GM21423 (cell line): ENCODE results near the gene OR51B2.
"Not testable (repeated sequence)": the region's sequence is repeated elsewhere in the genome, so short reads cannot be mapped to it uniquely, and the experiment has no call there.

Source experiments
- ATAC-seq: cut with Tn5 transposase; IDR thresholded peaks from one replicate; pipeline ENCODE4 v1.9.1; 2021; ENCODE audit warnings: mild to moderate bottlenecking, moderate library complexity; ENCODE audit not compliant: unreplicated experiment

Gene OR51B2, protein sequence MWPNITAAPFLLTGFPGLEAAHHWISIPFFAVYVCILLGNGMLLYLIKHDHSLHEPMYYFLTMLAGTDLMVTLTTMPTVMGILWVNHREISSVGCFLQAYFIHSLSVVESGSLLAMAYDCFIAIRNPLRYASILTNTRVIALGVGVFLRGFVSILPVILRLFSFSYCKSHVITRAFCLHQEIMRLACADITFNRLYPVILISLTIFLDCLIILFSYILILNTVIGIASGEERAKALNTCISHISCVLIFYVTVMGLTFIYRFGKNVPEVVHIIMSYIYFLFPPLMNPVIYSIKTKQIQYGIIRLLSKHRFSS

DNA sequence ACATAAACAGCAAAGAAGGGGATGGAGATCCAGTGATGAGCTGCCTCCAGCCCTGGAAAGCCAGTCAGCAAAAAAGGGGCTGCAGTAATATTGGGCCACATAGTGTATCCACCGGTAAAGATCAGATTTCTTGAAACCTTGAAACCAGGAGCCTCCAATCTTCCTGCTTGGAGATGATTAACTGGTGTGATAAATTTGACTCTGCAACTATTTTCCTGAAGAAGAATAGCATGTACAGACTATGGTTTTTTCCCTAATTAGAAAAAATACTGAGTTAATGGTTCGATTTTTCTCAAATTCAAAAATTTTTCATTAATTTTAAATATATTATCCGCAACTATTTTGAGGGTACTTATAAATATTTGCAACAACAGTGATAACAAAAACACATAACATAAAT is at the start of gene OR51B2:
OR51B2 (minus strand) TSS at position 101 of the 400 bp plus-strand sequence; CDS start at position 101, 0 bp downstream.
- no peak for ATAC-seq

DNA sequence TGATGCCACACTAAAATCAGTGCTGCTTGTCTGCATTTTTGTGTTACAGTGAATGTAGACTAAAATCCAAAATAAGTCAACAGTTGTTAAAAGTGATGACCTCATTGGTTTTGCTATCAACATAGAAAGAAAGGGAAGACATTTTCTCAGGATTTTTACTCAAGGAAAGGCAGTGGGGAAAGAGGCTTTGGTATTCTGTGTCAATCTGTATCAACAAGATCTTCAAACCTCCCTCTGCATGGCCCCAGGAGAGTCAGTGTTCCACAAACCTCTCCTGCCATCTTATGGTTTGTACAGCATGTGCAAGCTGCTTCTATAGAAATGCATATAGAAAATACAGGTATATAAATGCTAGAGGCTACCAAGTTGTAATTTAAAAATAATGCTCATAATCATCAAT is 45.7 kb upstream of the OR51B2 start:
- peak; percentile 70 for ATAC-seq

DNA sequence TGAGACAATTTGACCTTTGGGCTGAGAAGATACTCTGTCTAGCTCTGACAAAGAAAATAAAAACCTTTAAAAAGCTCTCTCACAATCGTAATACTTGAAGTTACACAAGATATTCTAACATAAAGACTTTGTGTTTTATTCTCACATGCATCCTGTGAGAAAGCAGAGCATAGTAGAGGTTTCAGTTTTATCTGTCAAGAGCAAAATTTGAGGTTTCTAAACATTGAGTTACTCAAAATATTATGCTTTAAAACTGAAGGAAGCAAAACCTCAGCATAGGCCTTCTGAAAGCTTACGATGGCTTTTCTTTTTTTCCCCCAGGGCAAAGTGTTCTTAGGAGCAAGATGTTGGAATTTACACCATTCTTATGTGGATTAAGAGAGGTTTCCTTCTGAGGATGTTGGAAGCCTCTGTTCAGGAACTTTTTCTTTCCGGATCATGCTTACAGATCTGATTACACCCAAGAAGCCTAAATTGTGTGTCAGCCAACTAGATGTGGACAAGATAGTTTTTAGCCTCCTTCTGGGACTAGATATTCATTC is 44.5 kb upstream of the OR51B2 start:
- peak; percentile 48 for ATAC-seq

DNA sequence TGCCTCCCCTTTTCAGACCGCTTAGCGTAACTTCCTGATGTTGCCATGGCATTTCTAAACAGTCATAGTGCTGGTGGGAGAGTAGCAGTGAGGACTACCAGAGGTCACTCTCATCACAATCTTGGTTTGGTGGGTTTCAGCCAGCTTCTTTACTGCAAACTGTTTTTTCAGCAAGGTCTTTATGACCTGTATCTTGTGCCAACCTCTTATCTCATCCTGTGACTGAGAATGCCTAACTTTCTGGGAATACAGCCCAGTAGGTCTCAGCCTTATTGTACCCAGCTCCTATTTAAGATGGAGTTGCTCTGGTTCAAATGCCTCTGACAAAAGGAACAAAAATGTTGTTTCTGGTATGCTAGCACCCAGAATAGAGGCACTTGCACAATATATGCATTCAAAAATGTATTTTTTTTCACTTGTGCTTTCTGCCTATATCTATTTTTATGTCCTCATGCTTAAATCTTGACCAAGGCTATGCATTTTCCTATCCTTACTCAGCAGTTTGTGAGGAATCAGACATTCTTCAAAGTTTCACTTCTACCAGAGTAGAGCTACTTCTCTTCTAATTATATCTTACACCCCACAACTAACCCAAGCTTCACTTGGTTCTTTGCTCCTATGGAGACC is 43.5 kb upstream of the OR51B2 start:
- no peak for ATAC-seq

DNA sequence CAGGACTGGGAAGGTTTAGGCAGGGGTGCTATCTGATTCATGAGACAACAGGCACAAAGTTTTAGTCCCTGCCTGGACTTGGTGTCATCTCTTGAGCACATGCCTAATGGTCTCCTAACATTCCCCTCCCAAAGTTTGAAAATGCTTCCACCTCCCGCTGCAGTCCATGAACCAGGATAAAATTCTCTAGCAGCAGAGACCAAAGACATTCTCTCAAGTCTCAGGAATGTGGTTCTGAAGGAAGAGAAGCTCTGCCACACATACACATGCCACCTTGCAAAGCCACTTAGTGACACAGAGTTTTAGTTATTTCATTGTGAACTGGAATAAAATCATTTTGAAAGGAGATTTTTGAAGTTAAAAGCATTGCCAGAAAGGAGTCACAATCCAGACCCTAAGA is 42.8 kb upstream of the OR51B2 start:
- no peak for ATAC-seq

DNA sequence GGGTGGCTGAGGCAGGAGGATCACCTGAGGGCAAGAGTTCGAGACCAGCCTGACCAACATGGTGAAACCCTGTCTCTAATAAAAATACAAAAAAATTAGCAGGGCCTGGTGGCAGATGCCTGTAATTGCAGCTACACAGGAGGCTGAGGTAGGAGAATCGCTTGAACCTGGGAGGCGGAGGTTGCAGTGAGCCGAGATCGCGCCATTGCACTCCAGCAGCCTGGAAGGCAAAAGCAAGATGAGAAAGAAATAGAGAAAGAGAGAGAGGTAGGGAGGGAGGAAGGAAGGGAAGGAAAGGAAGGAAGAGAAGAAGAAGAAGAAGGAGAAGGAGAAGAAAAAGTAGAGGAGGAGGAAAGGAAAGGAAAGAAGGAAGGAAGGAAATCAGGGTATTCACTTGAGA is 42.3 kb upstream of the OR51B2 start:
- ATAC-seq, result not testable (repeated sequence)

DNA sequence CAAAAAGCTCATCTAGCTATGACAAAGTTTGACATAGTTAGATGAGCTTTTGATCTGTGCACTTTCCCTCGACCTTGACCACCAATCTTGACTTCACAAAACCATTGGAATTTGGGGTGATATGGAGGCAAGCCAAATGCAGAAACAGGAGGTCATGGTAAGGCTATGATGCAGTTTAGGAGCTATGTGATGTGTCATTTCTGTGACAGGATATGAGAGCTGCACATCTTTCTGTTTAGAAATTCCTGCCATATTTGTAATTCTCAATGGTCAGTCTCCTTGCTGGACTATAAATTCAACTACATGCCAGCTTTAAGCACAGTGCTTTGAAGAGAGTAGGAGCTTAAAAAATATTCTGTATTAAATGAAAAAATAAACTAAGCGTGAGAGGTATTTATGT is 40.1 kb upstream of the OR51B2 start:
- no peak for ATAC-seq

DNA sequence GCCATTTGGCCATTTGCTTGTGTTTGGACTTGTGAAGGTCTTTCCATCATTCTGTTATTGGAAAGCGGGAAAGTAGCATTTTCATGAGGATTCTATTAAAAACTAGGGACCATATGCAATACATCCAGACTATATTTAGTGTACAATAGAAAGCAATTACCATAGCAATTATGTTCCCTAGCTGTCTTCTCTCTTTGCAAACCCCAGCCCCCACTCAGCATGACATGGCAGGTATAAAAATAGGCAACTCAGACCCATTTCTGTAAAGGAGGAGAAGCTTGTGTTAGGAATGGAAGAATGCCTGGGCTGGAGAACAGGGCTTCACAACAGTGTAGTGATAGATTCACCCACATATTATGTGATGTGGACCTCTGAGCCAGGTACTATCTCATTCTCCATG is 39.6 kb upstream of the OR51B2 start:
- no peak for ATAC-seq

DNA sequence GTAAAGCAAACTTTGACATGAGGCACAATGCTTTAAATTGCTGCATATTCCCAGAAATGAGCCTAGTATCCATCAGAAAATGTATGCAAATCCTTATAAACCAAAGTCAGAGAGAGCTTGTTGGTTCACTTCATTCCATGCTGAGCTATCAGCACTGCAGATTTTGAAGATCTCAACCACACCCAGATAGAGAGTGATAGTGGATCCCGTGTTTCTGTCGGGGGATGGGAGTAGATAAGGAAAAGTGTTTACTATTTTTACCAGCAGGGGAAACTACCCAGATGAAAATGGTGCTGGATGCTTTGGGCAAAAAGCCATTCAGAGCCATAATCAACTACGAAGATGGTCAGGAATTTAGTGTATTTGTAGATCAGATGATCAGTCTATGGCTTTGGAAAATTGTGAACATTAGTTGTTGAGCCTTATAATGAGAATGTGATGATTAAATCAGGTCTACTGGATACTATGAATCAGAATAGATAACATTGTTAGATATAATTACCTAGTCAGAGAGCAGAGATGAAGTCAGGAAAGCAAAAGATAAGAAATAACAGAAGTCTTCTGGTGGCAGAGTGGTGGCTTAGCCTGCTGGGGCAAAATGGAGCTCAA is 38.0 kb upstream of the OR51B2 start:
- no peak for ATAC-seq

DNA sequence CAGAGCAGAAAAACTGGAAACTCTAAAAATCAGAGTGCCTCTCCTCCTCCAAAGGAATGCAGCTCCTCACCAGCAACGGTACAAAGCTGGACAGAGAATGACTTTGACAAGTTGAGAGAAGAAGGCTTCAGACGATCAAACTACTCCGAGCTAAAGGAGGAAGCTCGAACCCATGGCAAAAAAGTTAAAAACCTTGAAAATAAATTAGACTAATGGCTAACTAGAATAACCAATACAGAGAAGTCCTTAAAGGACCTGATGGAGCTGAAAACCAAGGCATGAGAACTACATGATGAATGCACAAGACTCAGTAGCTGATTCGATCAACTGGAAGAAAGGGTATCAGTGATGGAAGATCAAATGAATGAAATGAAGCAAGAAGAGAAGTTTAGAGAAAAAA is 31.9 kb upstream of the OR51B2 start:
- ATAC-seq, result not testable (repeated sequence)

DNA sequence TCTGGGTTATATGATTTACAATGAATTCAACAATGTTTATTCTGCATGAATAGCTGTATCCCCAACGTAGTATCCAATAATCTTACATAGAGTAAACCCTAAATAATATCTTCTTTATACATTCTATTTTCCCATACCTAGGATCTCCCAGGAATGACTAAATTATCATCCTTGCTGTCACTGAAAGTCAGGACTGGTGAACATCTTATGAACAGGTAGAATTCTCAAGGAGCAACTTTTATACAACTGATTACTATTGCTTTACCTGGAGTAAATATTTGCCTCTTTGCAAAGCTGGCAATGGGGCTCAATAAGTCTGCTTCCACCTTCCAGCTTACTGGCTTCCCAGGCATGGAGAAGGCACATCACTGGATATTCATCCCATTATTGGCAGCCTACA is 27.1 kb upstream of the OR51B2 start, which contains the start of gene OR51B6:
OR51B6 (plus strand) TSS at position 301 of the 400 bp plus-strand sequence; CDS start at position 301, 0 bp downstream.
- no peak for ATAC-seq

DNA sequence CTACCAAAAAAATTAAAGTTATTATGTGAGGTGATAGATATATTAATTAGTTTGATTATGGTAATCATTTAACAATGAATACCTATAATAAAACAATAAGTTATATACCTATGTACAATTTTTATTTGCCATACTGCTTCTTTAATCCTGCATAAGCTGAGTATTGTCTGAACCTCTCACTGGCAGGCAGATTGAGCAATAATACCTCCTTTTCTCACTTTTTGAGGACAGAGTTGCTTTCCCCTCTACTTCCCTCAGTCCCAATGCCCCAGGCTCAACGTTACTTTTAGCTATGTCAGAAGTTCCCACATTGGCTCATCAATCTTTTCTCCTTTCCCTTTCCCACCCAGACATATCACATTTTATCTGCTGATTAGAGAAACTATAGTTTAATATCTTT is 25.5 kb upstream of the OR51B2 start:
- ATAC-seq, result no peak

DNA sequence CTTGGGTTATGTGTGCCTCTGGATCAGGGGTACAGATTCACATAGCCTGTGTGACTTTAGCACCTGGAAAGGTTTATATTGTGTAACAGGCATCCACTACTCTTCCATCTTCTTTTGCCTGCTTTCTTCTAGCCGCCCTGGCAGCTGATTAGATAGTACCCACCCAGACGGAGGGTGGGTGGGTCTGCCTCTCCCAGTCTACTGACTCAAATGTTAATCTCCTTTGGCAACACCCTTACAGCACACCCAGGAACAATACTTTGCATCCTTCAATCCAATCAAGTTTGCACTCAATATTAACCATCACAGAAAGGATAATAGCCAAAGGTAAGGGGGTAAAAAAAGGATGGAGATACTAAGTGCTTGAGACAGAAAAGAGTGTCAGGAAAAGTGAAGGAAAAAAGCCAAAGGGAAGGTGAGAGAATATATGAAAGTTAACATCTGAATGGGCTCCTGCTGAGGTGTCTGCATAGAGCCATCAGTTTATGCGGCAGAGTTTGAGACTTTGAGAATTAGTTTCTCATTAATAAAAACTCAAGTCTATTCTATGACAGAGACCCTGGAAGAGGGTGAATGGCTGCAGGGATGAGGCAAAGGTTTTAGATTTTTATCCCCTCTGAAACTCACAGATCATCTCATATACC is 24.6 kb upstream of the OR51B2 start:
- no peak for ATAC-seq

DNA sequence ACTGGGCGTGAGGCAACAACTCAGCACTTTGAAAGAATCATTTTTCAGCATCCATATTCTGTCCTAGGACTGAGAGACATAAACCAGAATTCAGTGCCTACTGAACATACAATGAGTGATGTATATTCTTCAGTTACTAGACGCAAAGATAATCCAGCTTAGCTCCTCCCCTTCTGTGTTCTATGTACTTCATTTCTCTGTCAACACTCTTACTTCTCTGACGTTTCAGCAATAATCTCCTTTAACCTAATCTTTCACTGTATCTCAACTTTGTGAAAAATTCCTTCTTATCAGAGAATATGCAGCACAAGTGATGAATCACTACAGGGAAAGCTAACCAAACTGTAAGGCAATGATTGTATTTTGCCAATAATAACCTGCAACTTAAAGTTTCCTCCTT is 21.7 kb upstream of the OR51B2 start:
- ATAC-seq, result no peak

DNA sequence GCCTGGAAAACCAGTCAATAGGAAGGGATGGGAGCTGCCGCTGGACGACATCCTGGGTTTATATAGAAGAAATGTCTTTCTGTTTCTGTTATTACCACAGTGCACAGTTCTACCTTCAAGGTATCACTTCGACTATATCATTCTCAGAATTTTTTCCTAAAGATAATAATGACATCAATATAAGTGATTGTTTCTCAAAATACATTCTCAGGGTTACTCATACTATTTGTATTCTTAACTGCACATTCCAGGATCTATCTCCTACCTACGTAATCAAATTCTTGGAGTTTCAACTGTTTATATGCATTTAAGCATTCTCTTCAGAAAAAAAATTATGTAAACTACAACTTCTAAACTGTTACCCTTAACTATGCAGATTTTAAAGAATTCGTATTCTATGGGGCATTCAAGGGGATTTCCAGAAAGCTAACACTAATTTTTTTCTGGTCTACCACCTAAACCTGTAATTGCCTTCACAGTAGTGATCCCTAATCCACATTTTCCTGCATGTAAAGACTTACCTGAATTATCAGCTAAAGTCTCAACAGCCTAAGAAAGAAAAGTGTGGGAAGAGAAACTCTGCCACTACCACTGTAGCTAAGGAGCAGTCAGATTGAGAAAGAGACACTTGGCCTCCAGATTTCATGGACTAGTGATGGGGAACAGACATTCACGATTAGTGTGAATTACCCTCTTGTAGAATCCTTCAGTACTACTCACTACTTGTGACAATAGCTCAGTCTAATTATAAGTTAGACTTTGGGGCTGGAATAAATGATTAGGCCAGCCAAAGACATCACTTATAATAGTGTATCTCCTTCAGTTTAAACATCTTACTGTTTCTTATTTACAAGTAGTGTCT is 19.6 kb upstream of the OR51B2 start, which contains the start of gene OR51B5:
OR51B5 (minus strand) TSS at position 51 of the 862 bp plus-strand sequence; CDS start at position 51, 0 bp downstream.
- ATAC-seq, result no peak

DNA sequence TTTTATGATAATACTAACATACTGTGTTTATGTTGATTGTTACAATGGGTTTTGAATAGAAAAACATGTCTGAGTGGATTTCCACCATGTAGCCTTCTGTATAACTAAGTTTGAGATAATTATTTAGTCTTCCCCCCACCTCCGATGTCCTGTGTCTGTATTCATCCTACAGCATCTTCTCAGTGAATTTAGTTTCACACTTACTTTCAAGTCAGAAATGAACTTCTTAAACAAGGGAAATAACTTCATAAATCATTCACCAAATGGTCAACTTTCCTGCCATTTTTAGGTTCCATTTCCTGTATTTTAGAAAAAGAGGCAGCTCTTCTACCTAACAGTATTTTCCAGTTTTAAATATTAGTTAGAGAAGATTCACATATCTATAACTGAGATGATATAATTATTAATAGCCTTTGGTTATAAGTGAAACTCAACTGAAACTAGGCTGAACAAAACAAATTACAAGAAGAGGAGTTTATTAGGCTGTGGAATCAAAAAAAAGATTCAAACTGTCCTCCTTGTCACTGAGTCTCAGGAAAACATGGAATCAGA is 15.8 kb upstream of the OR51B2 start:
- ATAC-seq, result peak; percentile 78

DNA sequence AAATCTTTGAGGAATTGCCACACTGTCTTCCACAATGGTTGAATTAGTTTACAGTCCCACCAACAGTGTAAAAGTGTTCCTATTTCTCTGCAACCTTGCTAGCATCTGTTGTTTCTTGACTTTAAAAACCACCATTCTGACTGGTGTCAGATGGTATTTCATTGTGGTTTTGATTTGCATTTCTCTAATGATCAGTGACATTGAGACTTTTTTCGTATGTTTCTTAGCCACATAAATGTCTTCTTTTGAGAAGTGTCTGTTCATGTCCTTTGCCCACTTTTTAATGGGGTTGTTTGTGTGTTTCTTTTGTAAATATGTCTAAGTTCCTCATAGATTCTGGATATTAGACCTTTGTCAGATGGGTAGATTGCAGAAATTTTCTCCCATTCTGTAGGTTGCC is 13.2 kb upstream of the OR51B2 start:
- not testable (repeated sequence) for ATAC-seq

DNA sequence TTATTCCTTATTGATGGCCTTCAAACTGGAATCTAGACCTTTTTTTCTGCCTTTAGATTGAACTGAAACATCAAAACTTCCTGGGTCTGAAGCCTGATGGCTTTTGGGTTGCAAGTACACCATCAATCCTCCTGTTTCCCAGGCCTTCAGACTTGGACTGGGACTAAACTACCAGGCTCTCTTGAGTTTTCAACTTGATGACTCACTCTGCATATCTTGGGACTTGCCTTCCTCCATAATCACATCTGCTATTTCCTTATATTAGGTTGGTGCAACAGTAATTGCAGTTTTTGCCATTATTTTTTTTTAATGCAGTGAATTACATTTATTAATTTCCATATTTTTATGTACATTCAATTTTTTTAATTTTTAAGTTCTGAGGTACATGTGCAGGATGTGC is 12.2 kb upstream of the OR51B2 start:
- no peak for ATAC-seq

DNA sequence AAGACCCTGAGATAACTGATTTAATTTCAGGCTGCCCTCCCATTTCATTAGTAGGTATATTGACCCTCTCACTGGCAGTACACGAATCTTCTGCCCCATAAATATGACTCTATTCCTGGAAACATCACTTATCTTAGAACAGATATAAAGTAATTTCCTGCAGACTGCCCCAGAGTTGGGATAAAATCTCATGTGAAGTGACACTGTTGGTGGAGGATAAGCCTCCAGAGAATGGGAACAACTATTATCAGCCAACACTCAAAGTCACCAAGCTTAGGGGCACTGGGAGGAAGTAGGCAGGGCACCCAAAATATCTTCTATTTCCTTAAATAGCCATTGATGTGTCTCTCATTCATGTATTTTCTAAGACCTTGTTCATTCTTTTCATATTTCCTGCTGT is 11.1 kb upstream of the OR51B2 start:
- ATAC-seq, result no peak

DNA sequence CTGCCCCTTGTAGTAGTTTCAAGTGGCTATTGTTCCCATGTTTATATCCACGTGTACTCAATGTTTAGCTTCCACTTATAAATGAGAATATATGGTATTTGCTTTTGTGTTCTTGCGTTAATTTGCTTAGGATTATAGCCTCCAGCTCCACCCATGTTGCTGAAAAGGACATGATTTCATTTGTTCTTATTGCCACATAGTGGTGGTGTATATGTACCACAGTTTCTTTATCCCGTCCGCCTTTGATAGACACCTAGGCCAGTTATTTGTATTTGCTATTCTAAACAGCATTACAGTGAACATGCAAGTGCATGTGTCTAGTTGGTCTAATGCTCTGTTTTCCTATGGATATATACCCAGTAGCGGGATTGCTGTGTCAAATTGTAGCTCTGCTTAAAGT is 6.8 kb downstream of the OR51B2 start:
- ATAC-seq, result no peak
